KBM-7 (cell line): Measurements from ENCODE around the gene OTUD5.
"Not testable (repeated sequence)": the region's sequence is repeated elsewhere in the genome, so short reads cannot be mapped to it uniquely, and the experiment has no call there.

ENCODE experiments used
- DNase-seq: peaks from one replicate; pipeline ENCODE4 v3.0.0-alpha.2; 2015
- in situ Hi-C: fragments of 300-500 bp; cut with MboI; formaldehyde crosslinking; loops from 2 replicates; pipeline ENCODE4 v1.14.3; 2020; ENCODE audit warnings: low sequenced_read_pairs, low pct_unique_long_range_greater_than_20kb, mixed read lengths

The OTUD5 gene

GRCh38 chrX:48957477-48957826 is at the start of gene OTUD5:
Gene OTUD5 (minus strand): TSS chrX:48957607. CDS start chrX:48957570, 37 bp downstream.
- no peak for DNase-seq
- in situ Hi-C loops, result no loop called here

- no peak for DNase-seq
- in situ Hi-C loops, result no loop called here
These were observed 46.3 kb upstream of the OTUD5 start for GRCh38 chrX:49003696-49004095.

- in situ Hi-C loops, result no loop called here
- DNase-seq, result peak; percentile 96
These were observed 44.9 kb upstream of the OTUD5 start, which contains the start of gene GRIPAP1 for GRCh38 chrX:49002091-49002935. Gene GRIPAP1 (minus strand): TSS chrX:49002264. CDS start chrX:49002229, 35 bp downstream.

GRCh38 chrX:49001521-49002090 is 44.2 kb upstream of the OTUD5 start:
- peak; percentile 75 for DNase-seq
- in situ Hi-C loops, result no loop called here

GRCh38 chrX:49000636-49001035 is 43.2 kb upstream of the OTUD5 start:
- in situ Hi-C loops, result no loop called here
- no peak for DNase-seq

- no peak for DNase-seq
- in situ Hi-C loops, result no loop called here
These were observed 41.6 kb upstream of the OTUD5 start for GRCh38 chrX:48999030-48999429.

- in situ Hi-C loops, result no loop called here
- peak; percentile 38 for DNase-seq
These were observed 41.0 kb upstream of the OTUD5 start for GRCh38 chrX:48998391-48998790.

GRCh38 chrX:48997865-48998264 is 40.5 kb upstream of the OTUD5 start:
- no peak for DNase-seq
- in situ Hi-C loops, result no loop called here

GRCh38 chrX:48997455-48997854 is 40.0 kb upstream of the OTUD5 start:
- in situ Hi-C loops, result no loop called here
- no peak for DNase-seq

- in situ Hi-C loops, result no loop called here
- DNase-seq, result peak; percentile 15
These were observed 39.6 kb upstream of the OTUD5 start for GRCh38 chrX:48996969-48997368.

GRCh38 chrX:48992341-48992740 is 34.9 kb upstream of the OTUD5 start:
- no peak for DNase-seq
- in situ Hi-C loops, result no loop called here

GRCh38 chrX:48989483-48989882 is 32.1 kb upstream of the OTUD5 start:
- DNase-seq, result no peak
- in situ Hi-C loops, result no loop called here

- in situ Hi-C loops, result no loop called here
These were observed 26.5 kb upstream of the OTUD5 start for GRCh38 chrX:48983896-48984295.

GRCh38 chrX:48983081-48983480 is 25.7 kb upstream of the OTUD5 start:
- no peak for DNase-seq
- in situ Hi-C loops, result no loop called here

More at GRCh38 chrX:48983896-48984295, 26.5 kb upstream of the OTUD5 start:
- no peak for DNase-seq

GRCh38 chrX:48981178-48981577 is 23.8 kb upstream of the OTUD5 start:
- in situ Hi-C loops, result no loop called here
- DNase-seq, result no peak

- in situ Hi-C loops, DNase-seq: not testable (repeated sequence)
These were observed 22.9 kb upstream of the OTUD5 start for GRCh38 chrX:48980341-48980740.

GRCh38 chrX:48978226-48978625 is 20.8 kb upstream of the OTUD5 start:
- in situ Hi-C loops, result no loop called here
- no peak for DNase-seq

- in situ Hi-C loops, result no loop called here
These were observed 18.7 kb upstream of the OTUD5 start for GRCh38 chrX:48976086-48976485.

GRCh38 chrX:48975541-48975940 is 18.1 kb upstream of the OTUD5 start:
- in situ Hi-C loops, result no loop called here
- DNase-seq, result no peak

More at GRCh38 chrX:48976086-48976485, 18.7 kb upstream of the OTUD5 start:
- DNase-seq, result peak; percentile 63

GRCh38 chrX:48975041-48975440 is 17.6 kb upstream of the OTUD5 start:
- DNase-seq, result no peak
- in situ Hi-C loops, result no loop called here

GRCh38 chrX:48974574-48974973 is 17.2 kb upstream of the OTUD5 start:
- in situ Hi-C loops, result no loop called here
- no peak for DNase-seq
